PC-3 (cell line): ENCODE data around the gene TOMM20. TPM values are rescaled to one million over a fixed set of nuclear protein-coding genes. Genes with fewer than 3 reads are reported as not detected.
A peak's percentile ranks its signal among the peaks of the same experiment; 100 is the strongest.

ENCODE experiments used
- ATAC-seq: fragments of 200-7000 bp; cut with Tn5 transposase; 2 replicates; pipeline ENCODE4 v1.9.1; 2020; ENCODE audit warnings: mild to moderate bottlenecking, moderate library complexity
- BruUV-seq: library from RNA; stranded (reverse); fragments of 400-500 nt; replicated peaks from 2 replicates; lab custom pipeline; 2021; lab: Mats Ljungman, UMichigan
- CTCF ChIA-PET: fragments of 300-600 bp; sonication (Branson Sonifier 250); formaldehyde crosslinking; loops from one replicate; lab custom pipeline; 2022; ENCODE audit warnings: antibody characterized with exemption; lab: Charles Lee
- POLR2A ChIA-PET: fragments of 300-600 bp; sonication (Branson Sonifier 250); formaldehyde crosslinking; loops from one replicate; lab custom pipeline; 2022; ENCODE audit warnings: antibody characterized with exemption; ENCODE audit not compliant: unreplicated experiment; lab: Charles Lee
- DNase-seq: peaks from one replicate; pipeline ENCODE4 v3.0.0-alpha.2; 2015
- H2AFZ ChIP-seq: fragments of 300-600 bp; sonication (generic); 2 replicates; pipeline ENCODE4 v1.6.0; 2016; ENCODE audit warnings: antibody characterized with exemption, low read length
- H3F3A ChIP-seq: fragments of 300-600 bp; sonication (generic); one replicate; pipeline ENCODE4 v1.6.0; 2017; ENCODE audit warnings: antibody characterized with exemption, low read length, control low read depth, mild to moderate bottlenecking; ENCODE audit not compliant: unreplicated experiment
- H3K27ac ChIP-seq: fragments of 300-600 bp; sonication (generic); 2 replicates; pipeline ENCODE4 v1.5.1; 2016; ENCODE audit warnings: mild to moderate bottlenecking, low read length
- H3K27me3 ChIP-seq: fragments of 300-600 bp; sonication (generic); 2 replicates; pipeline ENCODE4 v1.6.1; 2016; ENCODE audit warnings: low read length, mixed read lengths
- H3K36me3 ChIP-seq: fragments of 300-600 bp; sonication (generic); 2 replicates; pipeline ENCODE4 v1.6.1; 2016; ENCODE audit warnings: low read depth, mixed run types, low read length, mixed read lengths
- H3K4me1 ChIP-seq: fragments of 300-600 bp; sonication (generic); 2 replicates; pipeline ENCODE4 v1.5.1; 2016; ENCODE audit warnings: low read length; ENCODE audit not compliant: insufficient read depth
- H3K4me2 ChIP-seq: fragments of 300-600 bp; sonication (generic); 2 replicates; pipeline ENCODE4 v1.6.0; 2016; ENCODE audit warnings: low read length
- H3K4me3 ChIP-seq: fragments of 300-600 bp; sonication (generic); 2 replicates; pipeline ENCODE4 v1.5.1; 2016; ENCODE audit warnings: mild to moderate bottlenecking, low read length, mixed read lengths
- H3K79me2 ChIP-seq: fragments of 300-600 bp; sonication (generic); 2 replicates; pipeline ENCODE4 v1.6.1; 2017; ENCODE audit warnings: low read length, mixed read lengths
- H3K9ac ChIP-seq: fragments of 300-600 bp; sonication (generic); 2 replicates; pipeline ENCODE4 v1.6.0; 2016; ENCODE audit warnings: mild to moderate bottlenecking, low read length
- H3K9me2 ChIP-seq: fragments of 300-600 bp; sonication (generic); replicated peaks from 2 replicates; pipeline ENCODE4 v1.6.1; 2016; ENCODE audit warnings: mixed run types, low read length, mixed read lengths
- H3K9me3 ChIP-seq: fragments of 300-600 bp; sonication (generic); 2 replicates; pipeline ENCODE4 v1.6.1; 2016; ENCODE audit warnings: low read length, mixed read lengths
- H4K20me1 ChIP-seq: fragments of 300-600 bp; sonication (generic); 2 replicates; pipeline ENCODE4 v1.6.1; 2016; ENCODE audit warnings: low read length, mixed read lengths
- CTCF ChIP-seq: fragments of 300-600 bp; sonication (generic); conservative IDR thresholded peaks from 2 replicates; pipeline ENCODE4 v1.5.1; 2017; ENCODE audit warnings: antibody characterized with exemption, low read depth, mild to moderate bottlenecking, low read length
- EZH2 ChIP-seq: fragments of 300-600 bp; sonication (generic); IDR thresholded peaks from one replicate; pipeline ENCODE4 v1.6.1; 2017; ENCODE audit warnings: antibody characterized with exemption, mild to moderate bottlenecking, low read length; ENCODE audit not compliant: unreplicated experiment
- EZH2phosphoT487 ChIP-seq: fragments of 300-600 bp; sonication (generic); IDR thresholded peaks from 2 replicates; pipeline ENCODE4 v1.6.1; 2018; ENCODE audit warnings: mild to moderate bottlenecking, antibody characterized with exemption, low read length, borderline replicate concordance
- intact Hi-C: fragments of 100-400 bp; cut with micrococcal nuclease; formaldehyde crosslinking; loops from 2 replicates; pipeline ENCODE4 v1.9.0; 2023
- total RNA-seq: library from RNA; depleted of rRNA; stranded (reverse); fragments of >200 nt; gene quantifications from 2 replicates; pipeline ENCODE4 v1.2.3, GENCODE V29; 2014

The TOMM20 gene
- total RNA-seq, 1 experiment from 2014 or later, result 48.0 TPM

GRCh38 chr1:235076504-235077162, 52.0 kb downstream of the TOMM20 start:
- intact Hi-C loops, result no loop called here
- H3K4me3 ChIP-seq, result no peak overlapping the region
- CTCF ChIA-PET, result no interaction called here

GRCh38 chr1:235075777-235076308, 52.8 kb downstream of the TOMM20 start:
- no TSS peak for BruUV-seq
- DNase-seq (peak; percentile 73), ATAC-seq (no peak)
- H3F3A ChIP-seq, result peaks cover 12% of the 10 kb centered on the region
- no peaks in the 10 kb centered on the region for H3K9me3 ChIP-seq
- no peaks in the 10 kb centered on the region for H3K9me2 ChIP-seq
- H3K4me2 ChIP-seq, result peak overlapping the region; percentile 77
- H3K9ac ChIP-seq, result peak overlapping the region; percentile 95
- H3K79me2 ChIP-seq, result no peaks in the 10 kb centered on the region
- ChIA-PET POLR2A (interaction anchor here (0.6 to 0.7 kb wide), 2 partner anchors 64 to 466 kb away, joined by 4 to 9 read pairs; partner anchors contain the start of gene IRF2BP2), CTCF (no interaction called here)
- no peak overlapping the region for H2AFZ ChIP-seq
- no peaks in the 10 kb centered on the region; the same call in 1 of the 2 replicates for H3K36me3 ChIP-seq
- H3K27me3 ChIP-seq, result no peaks in the 10 kb centered on the region
- intact Hi-C loops, result loop anchor here (1.0 to 2.0 kb wide), 5 partner anchors 79 to 473 kb away; partner anchors contain the start of gene IRF2BP2
- H3K27ac ChIP-seq, result peak overlapping the region; percentile 100
- peaks cover 76% of the 10 kb centered on the region for H3K4me1 ChIP-seq
- TF ChIP-seq EZH2, result no peak
- TF ChIP-seq EZH2phosphoT487, result no peak
- TF ChIP-seq CTCF, result no peak
- H3K4me3 ChIP-seq, result peak overlapping the region; percentile 39; the same call in 1 of the 2 replicates
- H4K20me1 ChIP-seq, result no peaks in the 10 kb centered on the region

More at GRCh38 chr1:235076504-235077162, 52.0 kb downstream of the TOMM20 start:
- Histone ChIP-seq H3K27me3 (no peaks in the 10 kb centered on the region), H3K9ac (peak overlapping the region; percentile 15; the same call in 1 of the 2 replicates), H4K20me1 (no peaks in the 10 kb centered on the region), H3K4me1 (peaks cover 72% of the 10 kb centered on the region), H3K9me3 (no peaks in the 10 kb centered on the region), H3K9me2 (no peaks in the 10 kb centered on the region), H3K36me3 (no peaks in the 10 kb centered on the region; the same call in 1 of the 2 replicates), H3F3A (peaks cover 12% of the 10 kb centered on the region), H3K4me2 (no peak overlapping the region), H2AFZ (no peak overlapping the region), H3K79me2 (no peaks in the 10 kb centered on the region), H3K27ac (peak overlapping the region; percentile 100)
- ATAC-seq (no peak), DNase-seq (no peak)
- no TSS peak for BruUV-seq
- TF ChIP-seq CTCF (no peak), EZH2 (no peak), EZH2phosphoT487 (no peak)
- POLR2A ChIA-PET, result interaction anchor here (0.6 to 0.7 kb wide), 2 partner anchors 65 to 604 kb away, joined by 4 to 9 read pairs; no protein-coding TSS in a partner anchor
